ENCODE data around the gene EIF1AY. TPM values are rescaled to one million over a fixed set of nuclear protein-coding genes. Genes with fewer than 3 reads are reported as not detected.
"Not testable (repeated sequence)": the region's sequence is repeated elsewhere in the genome, so short reads cannot be mapped to it uniquely, and the experiment has no call there.

The EIF1AY gene, protein sequence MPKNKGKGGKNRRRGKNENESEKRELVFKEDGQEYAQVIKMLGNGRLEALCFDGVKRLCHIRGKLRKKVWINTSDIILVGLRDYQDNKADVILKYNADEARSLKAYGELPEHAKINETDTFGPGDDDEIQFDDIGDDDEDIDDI
- total RNA-seq: 10 to 100 TPM; 50.4 to 66.1 TPM

DNA sequence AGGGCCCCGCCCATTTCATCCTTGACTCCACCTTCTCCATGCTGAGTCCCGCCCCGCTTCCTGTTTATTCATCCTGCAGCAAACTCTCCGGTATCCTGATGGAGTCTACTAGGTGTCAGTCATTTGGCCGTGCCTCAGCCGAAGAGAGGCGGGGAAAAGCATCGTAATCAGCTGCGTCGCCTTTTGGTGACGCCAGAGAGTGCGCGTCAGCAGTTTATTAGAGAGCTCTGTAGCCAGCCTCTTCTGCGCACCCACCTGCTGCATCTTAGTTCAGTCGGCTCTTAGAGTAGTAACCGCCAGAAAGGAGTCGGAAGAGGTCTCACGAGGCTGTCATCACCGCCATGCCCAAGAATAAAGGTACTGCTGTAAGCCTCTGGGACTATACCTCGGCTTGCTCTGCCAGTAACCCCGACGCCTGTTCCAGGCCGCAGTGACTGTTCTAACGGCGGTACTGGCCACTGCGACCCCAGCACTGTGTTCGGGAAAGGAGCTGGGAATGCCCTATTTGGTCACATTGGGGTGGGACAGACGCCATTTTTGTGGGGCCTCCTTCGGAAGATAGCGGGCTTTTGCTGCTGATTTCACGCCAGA is at the start of gene EIF1AY:
TSS of gene EIF1AY (plus strand) at position 246 of the 591 bp plus-strand sequence. CDS start at position 342, 96 bp downstream.
- H3K4me1 Mint-ChIP-seq: peaks cover 7% of the 10 kb centered on the region
- peak; percentile 97 for ATAC-seq (replicated peaks)
- H3K27me3 Mint-ChIP-seq: no peaks in the 10 kb centered on the region
- peak within 1 kb of the TSS; percentile 97 for H3K27ac Mint-ChIP-seq
- no peaks in the 10 kb centered on the region for H3K9me3 Mint-ChIP-seq
- peak within 1 kb of the TSS; percentile 93 for H3K4me3 Mint-ChIP-seq
- peaks cover 13% of the 10 kb centered on the region for H3K36me3 Mint-ChIP-seq (ENCODE audit: low read depth)

DNA sequence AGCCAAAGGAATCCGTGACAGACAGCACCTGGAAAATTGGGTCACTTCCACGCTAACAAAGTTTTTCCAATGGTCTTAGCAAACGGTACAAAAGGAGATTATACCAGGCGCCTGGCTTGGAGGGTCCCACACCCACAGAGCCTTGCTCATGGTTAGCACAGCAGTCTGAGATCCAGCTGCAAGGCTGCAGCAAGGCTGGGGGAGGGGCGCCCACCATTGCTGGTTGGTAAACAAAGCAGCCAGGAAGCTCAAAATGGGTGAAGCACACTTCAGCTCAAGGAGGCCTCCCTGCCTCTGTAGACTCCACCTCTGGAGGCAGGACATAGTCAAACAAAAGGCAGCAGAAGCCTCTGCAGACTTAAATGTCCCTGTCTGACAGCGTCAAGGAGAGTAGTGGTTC is 47.1 kb upstream of the EIF1AY start:
- Mint-ChIP-seq H3K4me1 (peaks cover 5% of the 10 kb centered on the region), H3K27me3 (no peaks in the 10 kb centered on the region), H3K9me3 (peaks cover 4% of the 10 kb centered on the region), H3K36me3 (ENCODE audit: low read depth) (no peaks in the 10 kb centered on the region), H3K27ac (no peak overlapping the region), H3K4me3 (no peak overlapping the region)
- ATAC-seq (replicated peaks): no peak

DNA sequence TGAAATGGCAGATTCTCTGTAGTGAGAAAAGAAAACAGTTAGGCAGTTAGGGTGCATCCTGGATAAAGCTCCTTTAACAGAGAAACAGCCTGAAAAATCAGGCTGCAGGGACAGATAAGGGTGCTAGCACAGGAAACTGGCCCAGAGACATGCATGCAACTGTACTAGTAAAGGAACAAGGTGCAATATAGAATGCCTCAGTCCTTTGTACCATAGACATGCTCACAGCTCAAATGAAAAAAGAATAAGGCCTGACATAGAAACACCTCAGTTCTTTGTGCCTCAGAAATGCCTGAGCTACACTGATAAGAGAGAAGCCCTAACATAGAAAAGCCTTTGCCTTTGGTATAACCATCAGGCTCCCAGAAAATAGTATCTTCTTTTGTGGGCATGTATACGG is 37.4 kb upstream of the EIF1AY start:
- no peak overlapping the region for H3K4me3 Mint-ChIP-seq
- no peaks in the 10 kb centered on the region for H3K36me3 Mint-ChIP-seq (ENCODE audit: low read depth)
- H3K4me1 Mint-ChIP-seq: no peaks in the 10 kb centered on the region
- no peak for ATAC-seq (replicated peaks)
- H3K27ac Mint-ChIP-seq: no peak overlapping the region
- H3K9me3 Mint-ChIP-seq: no peaks in the 10 kb centered on the region
- no peaks in the 10 kb centered on the region for H3K27me3 Mint-ChIP-seq

DNA sequence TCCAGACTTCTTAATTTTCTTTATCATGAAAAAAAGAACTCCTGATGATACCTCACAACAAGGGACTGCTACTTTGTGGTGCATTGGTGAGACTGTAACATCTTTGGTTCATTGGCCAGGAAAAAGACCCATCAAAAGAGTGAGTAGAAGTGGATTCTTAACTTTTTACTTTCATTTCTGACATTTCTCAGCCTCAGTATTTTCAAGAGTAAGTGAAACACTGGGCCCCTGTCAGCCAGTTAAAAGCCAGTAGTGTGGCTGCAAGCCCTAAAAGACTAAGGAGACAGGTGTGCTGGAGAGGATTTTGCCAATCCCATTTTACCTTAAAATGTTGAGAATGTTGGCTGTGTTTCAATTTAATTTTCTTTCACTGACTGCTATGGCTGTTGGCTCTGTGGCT is 36.6 kb upstream of the EIF1AY start:
- no peak overlapping the region for H3K27ac Mint-ChIP-seq
- H3K36me3 Mint-ChIP-seq (ENCODE audit: low read depth): no peaks in the 10 kb centered on the region
- ATAC-seq (replicated peaks): no peak
- H3K4me3 Mint-ChIP-seq: no peak overlapping the region
- no peaks in the 10 kb centered on the region for H3K4me1 Mint-ChIP-seq
- no peaks in the 10 kb centered on the region for H3K9me3 Mint-ChIP-seq
- no peaks in the 10 kb centered on the region for H3K27me3 Mint-ChIP-seq

DNA sequence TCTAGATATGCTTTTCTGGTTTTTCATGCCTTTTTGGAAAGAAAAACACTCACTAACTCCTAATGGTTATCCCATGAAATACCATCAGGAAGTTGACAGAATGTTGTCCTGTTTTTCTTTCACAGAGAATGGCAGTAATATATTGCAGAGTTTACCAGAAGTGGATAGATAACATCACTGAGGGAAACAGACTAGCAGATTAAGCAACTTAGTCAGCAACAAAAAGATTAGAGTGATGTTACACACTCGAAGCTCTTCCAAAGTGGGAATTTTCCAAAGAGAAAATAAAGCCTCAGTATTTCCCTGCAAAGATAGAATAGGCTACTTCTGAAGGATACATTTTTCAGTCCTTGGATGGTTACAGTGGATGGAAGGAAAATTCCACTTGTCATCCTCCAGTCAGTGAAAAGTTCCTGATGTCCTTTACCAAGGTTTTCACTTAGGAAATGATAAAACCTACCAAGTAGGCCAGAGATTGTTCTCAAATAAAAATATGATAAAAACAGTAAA is 31.1 kb upstream of the EIF1AY start:
- no peaks in the 10 kb centered on the region for H3K9me3 Mint-ChIP-seq
- no peaks in the 10 kb centered on the region for H3K36me3 Mint-ChIP-seq (ENCODE audit: low read depth)
- no peak overlapping the region for H3K27ac Mint-ChIP-seq
- H3K27me3 Mint-ChIP-seq: no peaks in the 10 kb centered on the region
- H3K4me3 Mint-ChIP-seq: no peak overlapping the region
- ATAC-seq (replicated peaks): no peak
- no peaks in the 10 kb centered on the region for H3K4me1 Mint-ChIP-seq

DNA sequence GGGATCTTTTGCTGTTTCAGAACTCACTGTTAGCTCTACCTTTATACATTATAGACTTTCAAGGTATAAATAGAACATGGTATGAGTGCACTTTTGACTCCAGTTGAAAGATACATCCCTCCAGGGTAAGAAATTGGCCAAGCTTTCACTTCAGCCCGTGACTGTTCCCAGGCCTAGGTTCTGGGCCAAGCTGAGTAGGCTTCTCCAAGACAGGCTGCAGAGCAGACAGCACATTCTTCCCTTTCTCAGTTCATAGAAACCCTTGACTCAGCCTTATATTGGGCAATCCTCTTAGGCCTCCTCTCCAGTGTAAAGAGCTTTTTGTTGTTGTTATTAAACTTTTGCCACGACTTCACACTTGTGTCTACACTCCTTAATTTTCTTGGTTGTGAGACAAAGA is 29.5 kb upstream of the EIF1AY start:
- Mint-ChIP-seq H3K36me3 (ENCODE audit: low read depth) (no peaks in the 10 kb centered on the region), H3K4me1 (no peaks in the 10 kb centered on the region), H3K27ac (no peak overlapping the region), H3K9me3 (no peaks in the 10 kb centered on the region), H3K4me3 (no peak overlapping the region), H3K27me3 (no peaks in the 10 kb centered on the region)
- ATAC-seq (replicated peaks): no peak

DNA sequence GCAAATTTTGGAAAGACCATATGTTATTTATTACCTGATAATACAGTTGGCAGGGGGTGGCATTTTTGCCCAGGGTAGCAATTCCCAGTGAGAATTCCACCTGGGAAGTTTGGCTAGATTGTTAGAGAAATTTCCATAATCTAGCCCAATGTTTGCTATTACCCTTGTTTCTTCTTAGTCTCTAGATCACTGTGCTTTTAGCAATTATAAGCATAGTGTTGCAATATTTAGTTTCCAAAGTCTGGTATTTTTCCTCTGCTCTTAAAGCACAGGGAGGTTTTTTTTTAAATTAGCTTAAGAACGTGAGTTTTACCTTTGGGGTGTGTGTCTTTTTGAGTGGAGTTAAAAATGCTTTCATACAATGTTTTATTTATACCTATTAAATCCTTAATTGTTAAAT is 26.3 kb upstream of the EIF1AY start:
- no peak overlapping the region for H3K4me3 Mint-ChIP-seq

DNA sequence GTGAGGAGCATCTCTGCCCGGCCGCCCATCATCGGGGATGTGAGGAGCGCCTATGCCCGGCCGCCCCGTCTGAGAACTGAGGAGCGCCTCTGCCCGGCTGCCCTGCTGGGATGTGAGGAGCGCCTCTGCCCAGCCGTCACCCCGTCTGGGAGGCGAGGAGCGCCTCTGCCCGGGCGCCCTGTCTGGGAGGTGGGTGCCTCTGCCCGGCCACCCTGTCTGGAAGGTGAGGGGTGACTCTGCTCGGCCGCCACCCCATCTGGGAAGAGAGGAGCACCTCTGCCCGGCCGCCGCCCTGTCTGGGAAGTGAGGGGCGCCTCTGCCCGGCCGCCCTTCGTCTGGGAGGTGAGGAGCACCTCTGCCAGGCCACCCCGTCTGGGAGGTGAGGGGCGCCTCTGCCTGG is 23.7 kb upstream of the EIF1AY start:
- no peak for ATAC-seq (replicated peaks)
- Mint-ChIP-seq H3K27ac (no peak overlapping the region), H3K9me3 (no peaks in the 10 kb centered on the region), H3K4me3 (no peak overlapping the region), H3K4me1 (no peaks in the 10 kb centered on the region), H3K27me3 (no peaks in the 10 kb centered on the region), H3K36me3 (ENCODE audit: low read depth) (no peaks in the 10 kb centered on the region)

More for the DNA sequence above, 26.3 kb upstream of the EIF1AY start:
- Mint-ChIP-seq H3K27ac (no peak overlapping the region), H3K27me3 (no peaks in the 10 kb centered on the region), H3K4me1 (no peaks in the 10 kb centered on the region), H3K36me3 (ENCODE audit: low read depth) (no peaks in the 10 kb centered on the region), H3K9me3 (no peaks in the 10 kb centered on the region)
- no peak for ATAC-seq (replicated peaks)

DNA sequence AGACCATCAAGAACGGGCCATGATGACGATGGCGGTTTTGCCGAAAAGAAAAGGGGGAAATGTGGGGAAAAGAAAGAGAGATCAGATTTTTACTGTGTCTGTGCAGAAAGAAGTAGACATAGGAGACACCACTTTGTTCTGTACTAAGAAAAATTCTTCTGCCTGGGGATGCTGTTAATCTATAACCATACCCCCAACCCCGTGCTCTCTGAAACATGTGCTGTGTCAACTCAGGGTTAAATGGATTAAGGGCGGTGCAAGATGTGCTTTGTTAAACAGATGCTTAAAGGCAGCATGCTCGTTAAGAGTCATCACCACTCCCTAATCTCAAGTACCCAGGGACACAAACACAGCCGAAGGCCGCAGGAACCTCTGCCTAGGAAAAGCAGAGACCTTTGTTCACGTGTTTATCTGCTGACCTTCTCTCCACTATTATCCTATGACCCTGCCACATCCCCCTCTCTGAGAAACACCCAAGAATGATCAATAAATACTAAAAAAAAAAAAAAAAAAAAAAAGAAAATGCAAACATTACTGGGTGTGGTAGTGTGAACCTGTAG is 22.7 kb upstream of the EIF1AY start:
- not testable (repeated sequence) for H3K27me3 Mint-ChIP-seq; H3K36me3 Mint-ChIP-seq (ENCODE audit: low read depth); H3K9me3 Mint-ChIP-seq; H3K4me1 Mint-ChIP-seq; H3K4me3 Mint-ChIP-seq; ATAC-seq (replicated peaks); H3K27ac Mint-ChIP-seq

DNA sequence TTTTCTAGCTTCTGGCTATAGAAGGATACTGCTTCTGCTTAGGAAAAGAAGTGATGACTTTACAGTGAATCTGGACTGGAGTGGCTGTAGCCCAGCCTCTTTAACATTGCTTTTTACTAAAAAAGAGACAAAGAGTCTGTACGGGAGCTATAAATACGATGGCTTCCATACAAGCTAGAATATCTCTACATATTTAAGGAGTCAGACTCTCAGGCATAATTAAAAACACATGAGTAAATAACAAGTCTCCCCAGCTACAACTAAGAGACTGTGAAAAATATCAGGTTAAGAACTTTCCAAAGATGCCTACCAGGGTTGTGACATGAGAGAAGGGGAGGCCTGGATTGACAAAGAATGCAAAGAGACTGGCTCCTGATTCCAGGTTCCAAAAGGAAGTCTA is 19.8 kb upstream of the EIF1AY start:
- no peak overlapping the region for H3K27ac Mint-ChIP-seq
- H3K36me3 Mint-ChIP-seq (ENCODE audit: low read depth): no peaks in the 10 kb centered on the region
- no peak for ATAC-seq (replicated peaks)
- no peaks in the 10 kb centered on the region for H3K4me1 Mint-ChIP-seq
- no peak overlapping the region for H3K4me3 Mint-ChIP-seq
- no peaks in the 10 kb centered on the region for H3K9me3 Mint-ChIP-seq
- no peaks in the 10 kb centered on the region for H3K27me3 Mint-ChIP-seq

DNA sequence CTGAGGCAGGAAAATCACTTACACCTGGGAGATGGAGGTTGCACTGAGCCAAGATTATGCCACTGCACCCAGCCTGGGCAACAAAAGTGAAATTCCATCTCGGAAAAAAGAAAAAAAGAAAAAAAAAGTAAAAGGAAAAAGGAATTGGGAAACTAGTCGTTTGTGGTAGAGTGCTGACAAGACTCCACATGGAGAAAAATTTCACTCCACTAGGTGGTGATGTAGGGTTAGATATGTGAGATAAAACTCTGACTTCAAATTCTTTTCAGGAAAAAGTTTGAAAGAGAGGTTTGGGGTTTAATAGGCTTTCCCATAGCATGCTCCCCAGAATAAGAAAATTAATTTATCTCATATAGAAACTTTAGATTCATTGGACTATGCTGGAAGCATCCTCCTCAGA is 16.9 kb upstream of the EIF1AY start:
- no peaks in the 10 kb centered on the region for H3K4me1 Mint-ChIP-seq
- no peak overlapping the region for H3K27ac Mint-ChIP-seq
- no peak for ATAC-seq (replicated peaks)
- no peaks in the 10 kb centered on the region for H3K27me3 Mint-ChIP-seq
- H3K9me3 Mint-ChIP-seq: no peaks in the 10 kb centered on the region
- H3K36me3 Mint-ChIP-seq (ENCODE audit: low read depth): no peaks in the 10 kb centered on the region
- H3K4me3 Mint-ChIP-seq: no peak overlapping the region

DNA sequence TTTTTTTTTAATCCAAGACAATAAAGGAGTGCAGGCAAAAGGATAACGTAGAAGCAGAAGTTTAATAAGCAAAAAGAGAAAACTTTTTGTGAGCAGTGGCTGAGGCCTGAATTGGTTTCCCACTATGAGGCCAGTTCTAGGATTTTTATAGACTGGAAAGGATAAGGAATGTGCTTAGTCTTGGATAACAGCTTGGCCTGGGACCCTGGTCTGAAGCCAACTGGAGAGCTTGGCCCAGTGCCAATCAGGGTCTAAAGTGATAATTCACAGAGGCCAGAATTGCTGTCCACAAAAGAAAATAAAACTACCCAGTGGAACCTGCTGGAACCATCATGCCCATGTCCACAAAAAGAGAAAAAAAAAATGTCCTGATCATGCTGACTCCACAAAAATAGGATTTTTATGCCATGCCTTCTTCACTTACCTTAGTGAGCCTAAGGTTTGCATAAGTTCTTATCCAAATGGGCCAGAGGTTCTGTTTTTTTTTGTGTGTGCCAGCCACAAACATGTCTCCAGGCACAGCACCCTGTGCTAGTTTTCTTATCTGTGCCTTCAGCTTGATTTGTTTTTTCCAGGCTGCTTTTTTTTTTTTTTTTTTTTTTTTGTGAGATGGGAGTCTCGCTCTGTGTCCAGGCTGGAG is 15.6 kb upstream of the EIF1AY start:
- no peaks in the 10 kb centered on the region for H3K9me3 Mint-ChIP-seq
- H3K4me1 Mint-ChIP-seq: no peaks in the 10 kb centered on the region
- no peak for ATAC-seq (replicated peaks)
- H3K4me3 Mint-ChIP-seq: no peak overlapping the region
- no peak overlapping the region for H3K27ac Mint-ChIP-seq
- H3K27me3 Mint-ChIP-seq: no peaks in the 10 kb centered on the region
- no peaks in the 10 kb centered on the region for H3K36me3 Mint-ChIP-seq (ENCODE audit: low read depth)

DNA sequence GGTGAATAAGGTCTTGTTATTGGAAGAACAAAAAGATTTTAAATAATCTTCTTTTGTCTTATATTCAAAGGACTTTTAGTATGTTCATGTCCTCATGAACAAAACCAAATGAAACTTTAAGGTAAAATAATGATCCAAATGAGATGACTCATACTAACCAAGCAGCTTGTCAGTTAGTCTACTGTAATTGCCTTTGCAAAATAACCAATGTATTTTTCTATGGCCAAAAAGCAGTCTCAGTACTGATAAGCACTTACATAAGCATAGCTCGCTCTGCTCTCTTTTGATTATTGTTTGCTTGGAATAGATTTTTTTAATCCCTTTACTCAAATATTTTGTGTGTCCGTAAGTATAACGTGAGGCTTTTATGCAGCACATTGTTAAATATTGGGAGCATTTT is 4.3 kb upstream of the EIF1AY start:
- no peaks in the 10 kb centered on the region for H3K27me3 Mint-ChIP-seq
- no peaks in the 10 kb centered on the region for H3K9me3 Mint-ChIP-seq
- no peak overlapping the region for H3K27ac Mint-ChIP-seq
- H3K36me3 Mint-ChIP-seq (ENCODE audit: low read depth): no peaks in the 10 kb centered on the region
- H3K4me3 Mint-ChIP-seq: no peak overlapping the region
- no peak for ATAC-seq (replicated peaks)
- H3K4me1 Mint-ChIP-seq: peaks cover 7% of the 10 kb centered on the region

DNA sequence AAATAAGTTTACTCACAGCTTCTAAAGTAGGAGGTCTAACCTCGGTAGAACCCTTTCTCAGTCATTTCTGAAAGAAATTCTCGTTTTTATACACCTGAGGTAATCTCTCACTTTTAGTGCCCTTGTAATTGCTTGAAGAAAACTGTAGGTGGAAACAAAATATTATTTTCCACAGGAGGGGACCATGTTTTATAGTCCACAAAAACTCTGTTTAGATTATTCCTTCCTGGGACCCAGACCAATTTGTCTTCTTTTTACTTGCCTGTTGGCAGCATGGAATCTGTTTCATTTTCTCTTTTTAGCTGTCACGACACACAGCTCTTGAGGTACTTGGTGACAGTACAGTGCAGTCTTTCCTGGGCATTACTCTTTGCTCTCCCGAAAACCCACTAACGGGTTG is 930 bp downstream of the EIF1AY start:
- peaks cover 22% of the 10 kb centered on the region for H3K36me3 Mint-ChIP-seq (ENCODE audit: low read depth)
- ATAC-seq (replicated peaks): no peak

DNA sequence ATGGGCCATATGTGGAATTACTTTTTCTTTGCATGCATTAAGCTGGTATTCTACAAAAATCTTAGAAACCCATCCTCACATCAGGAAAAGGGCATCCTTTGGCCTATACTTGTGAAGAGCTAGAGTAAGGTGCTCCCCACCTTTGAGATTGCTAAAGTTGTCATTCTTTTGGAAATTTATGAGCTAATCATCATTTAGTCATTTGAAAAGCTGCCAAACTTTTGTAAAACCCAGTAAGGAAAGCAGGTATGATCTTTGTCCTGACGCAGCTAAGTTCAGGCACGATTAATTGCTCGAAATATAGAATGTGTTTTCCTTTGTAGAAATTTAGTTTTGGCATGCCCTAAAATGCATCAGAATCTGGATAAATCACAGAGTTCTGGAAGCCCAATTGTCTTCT is 2.6 kb downstream of the EIF1AY start:
- Mint-ChIP-seq H3K27ac (no peak overlapping the region), H3K36me3 (ENCODE audit: low read depth) (peaks cover 39% of the 10 kb centered on the region), H3K4me3 (peak overlapping the region; percentile 93), H3K9me3 (no peaks in the 10 kb centered on the region), H3K4me1 (peaks cover 3% of the 10 kb centered on the region), H3K27me3 (no peaks in the 10 kb centered on the region)
- ATAC-seq (replicated peaks): no peak

More for the DNA sequence above, 930 bp downstream of the EIF1AY start:
- Mint-ChIP-seq H3K27me3 (no peaks in the 10 kb centered on the region), H3K4me1 (peaks cover 7% of the 10 kb centered on the region), H3K9me3 (no peaks in the 10 kb centered on the region), H3K27ac (peak overlapping the region; percentile 97), H3K4me3 (peak overlapping the region; percentile 93)
